ENCODE results near the gene ANXA5. TPM values are rescaled to one million over a fixed set of nuclear protein-coding genes. Genes with fewer than 3 reads are reported as not detected.

Gene ANXA5
- 509 and 578 TPM in 2 replicates for total RNA-seq

DNA sequence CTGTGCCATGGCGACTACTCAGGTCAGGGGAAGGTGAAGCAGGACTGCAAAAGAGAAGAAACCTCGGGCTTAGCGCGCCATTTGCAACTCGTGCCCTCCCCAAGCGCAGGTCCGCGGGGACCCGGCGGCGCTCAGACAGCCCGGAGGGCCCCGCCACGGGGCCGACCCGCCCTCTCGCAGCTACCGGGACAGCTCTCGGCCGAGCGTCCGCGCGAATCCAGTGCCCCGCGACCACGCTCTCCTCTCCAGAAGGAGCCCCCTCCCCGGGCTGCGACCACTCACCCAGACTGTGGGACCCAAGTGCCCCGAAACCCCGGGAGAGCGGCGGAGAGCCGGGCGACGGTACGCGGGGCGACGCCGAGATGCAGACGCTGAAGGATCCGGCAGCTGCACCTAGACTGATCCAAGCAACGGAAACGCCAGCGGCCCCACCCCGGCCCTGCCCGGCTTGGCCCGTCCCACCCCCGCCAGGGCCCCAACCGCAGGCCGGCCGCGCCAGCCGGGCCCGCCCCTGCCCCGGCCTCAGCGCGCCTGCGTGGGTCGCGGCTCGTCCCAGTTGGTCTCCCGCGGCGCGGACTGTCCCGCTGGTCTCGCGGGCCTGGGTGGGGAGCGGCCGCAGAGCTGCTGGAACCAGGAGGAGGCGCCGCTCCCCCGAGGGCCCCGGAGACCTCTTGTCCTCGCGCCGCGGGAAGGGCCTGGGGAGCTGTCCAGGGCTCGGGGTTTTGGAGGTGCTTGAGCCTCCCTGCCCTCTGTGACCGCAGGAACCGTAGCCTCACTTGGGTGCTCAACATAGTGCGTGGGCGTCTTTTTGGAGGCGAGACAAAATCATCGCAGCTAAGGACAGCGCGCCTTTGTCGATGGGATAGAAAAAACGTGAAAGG lies at the start of gene ANXA5:
ANXA5 (minus strand) TSS at position 400 of the 881 bp plus-strand sequence; CDS start at position 9, 391 bp downstream.

Other genes with a start within 250 kb of the ANXA5 start
- 0.50 and 0.59 TPM in 2 replicates for gene SMIM43, start 68.2 kb upstream of the ANXA5 start, total RNA-seq
- 41.0 and 43.9 TPM in 2 replicates for gene EXOSC9, start 104.3 kb upstream of the ANXA5 start, total RNA-seq
- 131 and 138 TPM in 2 replicates for gene CCNA2, start 126.9 kb upstream of the ANXA5 start, total RNA-seq
- gene BBS7, start 173.5 kb upstream of the ANXA5 start, total RNA-seq, result 29.1 and 35.0 TPM in 2 replicates

Measured in bronchus fibroblast of lung (primary cell).